NCI-H2171 treated with DMSO at 0.1 percent for 48 hours (cell line): ENCODE results near the gene IL4R.
"Not testable (repeated sequence)": the region's sequence is repeated elsewhere in the genome, so short reads cannot be mapped to it uniquely, and the experiment has no call there.

ENCODE experiments used
- DNase-seq: peaks from one replicate; lab custom pipeline; 2025; lab: John Stamatoyannopoulos, UW

The IL4R gene

GRCh38 chr16:27313422-27314160, at the start of gene IL4R:
Gene IL4R (plus strand): TSS chr16:27313974. CDS start chr16:27340204, 26,230 bp downstream.
- no peak for DNase-seq

- DNase-seq: no peak
Observed at GRCh38 chr16:27264151-27264550, 49.6 kb upstream of the IL4R start.

DNA sequence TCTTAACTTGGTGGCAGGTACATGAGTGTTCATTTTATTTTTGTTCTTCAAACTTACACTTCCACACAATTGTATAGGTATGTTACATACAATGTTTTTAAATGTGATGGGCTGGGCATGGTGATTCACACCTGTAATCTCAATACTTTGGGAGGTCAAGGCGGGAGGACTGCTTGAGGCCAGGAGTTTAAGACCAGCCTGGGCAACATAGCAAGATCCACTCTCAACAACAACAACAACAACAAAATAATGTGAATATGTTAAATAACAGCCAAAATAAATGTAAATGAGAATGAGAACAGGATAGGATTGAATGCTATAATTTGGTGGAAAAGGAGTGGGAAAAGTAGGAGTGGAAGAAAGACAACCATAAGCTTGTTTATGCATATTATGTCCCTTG, 47.8 kb upstream of the IL4R start:
- DNase-seq: no peak

DNA sequence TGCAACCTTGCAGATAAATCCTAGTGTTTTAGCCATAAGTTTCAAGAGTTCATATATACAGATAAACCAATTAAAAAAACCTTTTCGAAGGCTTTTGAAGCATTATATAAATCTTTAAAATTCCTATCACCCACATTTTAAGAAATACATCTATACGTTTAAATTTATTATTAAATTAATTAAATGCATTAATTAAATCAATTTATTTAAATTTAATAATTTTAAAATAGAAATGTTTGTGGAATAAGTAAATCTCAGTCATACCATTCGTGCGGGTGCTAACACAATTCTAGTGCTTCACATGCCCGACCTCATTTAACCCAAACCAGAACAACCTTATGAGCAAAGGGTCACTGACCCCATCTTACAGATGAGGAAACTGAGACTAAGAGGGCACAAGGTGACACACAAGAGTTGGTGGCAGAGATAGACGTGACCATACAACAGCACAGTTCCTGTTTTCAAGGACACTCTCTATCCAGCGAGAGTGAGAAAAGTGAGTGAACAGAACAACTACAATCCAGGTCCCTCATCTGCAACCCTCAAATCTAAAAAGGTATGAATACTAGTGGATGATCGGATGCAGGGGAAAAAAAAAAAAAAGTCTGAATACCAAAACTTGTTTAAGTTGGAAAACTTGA, 46.6 kb upstream of the IL4R start:
- DNase-seq: no peak

GRCh38 chr16:27268376-27269299, 45.1 kb upstream of the IL4R start, which contains the start of gene NSMCE1:
Gene NSMCE1 (minus strand): TSS chr16:27268772. CDS start chr16:27257570, 11,202 bp downstream.
- DNase-seq: peak; percentile 91

GRCh38 chr16:27269300-27270150, 44.2 kb upstream of the IL4R start:
- no peak for DNase-seq

DNA sequence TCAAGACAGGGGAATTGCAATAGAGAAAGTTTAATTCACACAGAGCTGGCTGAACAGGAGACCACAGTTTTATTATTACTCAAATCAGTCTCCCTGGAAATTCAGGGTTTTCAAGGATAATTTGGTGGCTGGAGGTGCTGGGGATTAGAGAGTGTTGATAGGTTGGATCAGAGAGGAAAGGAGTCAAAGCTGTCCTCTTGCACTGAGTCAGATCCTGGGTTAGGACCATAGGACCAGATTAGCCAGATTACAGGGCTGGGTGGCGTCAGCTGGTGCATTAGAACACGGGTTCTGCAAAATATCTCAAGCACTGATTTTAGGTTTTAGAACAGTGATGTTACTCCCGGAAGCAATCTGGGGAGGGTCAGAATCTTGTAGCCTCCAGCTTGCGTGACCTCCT, 43.4 kb upstream of the IL4R start:
- DNase-seq: no peak

DNA sequence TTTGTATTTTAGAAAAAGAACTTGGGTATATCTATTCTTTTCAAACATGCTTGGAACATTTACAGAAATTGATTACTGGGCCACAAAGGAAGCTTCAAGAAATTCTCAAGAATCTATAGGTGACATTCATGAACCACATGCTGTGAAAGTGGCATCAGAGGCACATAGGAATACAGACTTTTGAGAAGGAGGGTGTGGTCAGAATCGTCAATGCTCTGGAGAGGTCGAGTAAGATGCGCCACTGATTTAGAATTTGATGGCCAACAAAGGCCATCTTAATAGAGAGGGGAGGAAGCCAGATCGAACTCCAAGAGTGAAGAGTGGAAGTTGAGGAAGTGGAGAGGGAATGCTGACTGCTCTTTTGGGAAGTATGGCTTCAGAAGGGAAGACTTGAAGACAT, 41.7 kb upstream of the IL4R start:
- no peak for DNase-seq

GRCh38 chr16:27272697-27273096, 41.1 kb upstream of the IL4R start:
- not testable (repeated sequence) for DNase-seq

GRCh38 chr16:27273330-27273669, 40.5 kb upstream of the IL4R start:
- no peak for DNase-seq

- no peak for DNase-seq
Observed at GRCh38 chr16:27273670-27274423, 39.9 kb upstream of the IL4R start.

- not testable (repeated sequence) for DNase-seq
Observed at GRCh38 chr16:27274424-27274874, 39.3 kb upstream of the IL4R start.

DNA sequence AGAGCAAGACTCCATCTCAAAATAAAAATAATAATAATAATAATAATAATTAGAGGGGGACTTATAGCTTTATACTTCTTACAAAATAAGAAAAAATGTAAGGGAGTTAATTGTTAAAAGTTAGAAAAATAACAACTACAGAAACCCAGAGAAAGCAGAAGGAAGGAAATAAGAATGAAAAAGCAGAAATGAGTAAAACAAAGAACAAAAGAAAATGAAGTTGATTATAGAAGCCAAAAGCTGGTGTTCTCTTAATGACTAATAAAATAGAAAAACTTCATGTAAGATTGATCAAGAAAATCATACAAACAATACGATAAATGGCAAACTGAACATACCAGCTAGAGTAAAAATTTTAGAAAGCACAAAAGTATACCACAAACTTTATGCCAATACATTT, 38.4 kb upstream of the IL4R start:
- no peak for DNase-seq

- DNase-seq: no peak
Observed at GRCh38 chr16:27281243-27281642, 32.5 kb upstream of the IL4R start.

DNA sequence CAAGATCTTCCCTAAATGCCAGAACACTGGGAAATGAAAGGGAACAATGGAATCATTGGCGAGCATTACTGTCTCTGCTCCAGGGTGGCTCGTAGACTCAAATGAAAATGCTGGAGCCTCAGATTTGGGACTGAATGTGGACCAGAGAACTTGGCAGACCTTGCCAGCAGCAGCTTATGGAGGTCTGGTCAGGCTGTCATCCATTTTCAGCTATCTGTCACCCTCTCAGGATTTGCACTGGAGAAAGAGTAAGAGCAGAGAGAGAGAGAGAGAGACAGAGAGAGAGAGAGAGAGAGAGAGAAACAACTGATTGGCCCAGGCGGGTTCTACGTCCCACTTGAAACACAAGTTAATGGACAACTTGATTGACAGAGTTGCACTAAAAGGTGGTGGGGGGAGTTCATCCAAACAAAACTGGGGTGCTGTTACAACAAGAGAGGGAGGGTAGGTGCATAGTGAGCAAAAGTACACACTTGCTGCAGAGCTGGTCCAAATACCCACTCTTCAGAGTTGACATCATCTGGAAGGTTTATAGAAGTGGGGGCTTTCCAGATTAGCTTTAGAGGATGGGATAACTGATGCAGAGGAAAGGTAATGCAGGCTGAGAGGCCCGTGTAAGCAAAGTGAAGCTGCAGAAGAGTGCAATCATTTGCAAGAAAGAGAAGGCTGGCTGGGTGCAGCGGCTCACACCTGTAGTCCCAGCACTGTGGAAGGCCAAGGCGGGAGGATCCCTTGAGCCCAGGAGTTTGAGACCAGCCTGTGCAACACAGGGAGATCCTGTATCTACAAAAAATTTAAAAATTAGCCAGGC, 28.7 kb upstream of the IL4R start:
- no peak for DNase-seq

- DNase-seq: no peak
Observed at GRCh38 chr16:27285676-27286196, 28.0 kb upstream of the IL4R start.

- no peak for DNase-seq
Observed at GRCh38 chr16:27286451-27286850, 27.3 kb upstream of the IL4R start.

- no peak for DNase-seq
Observed at GRCh38 chr16:27287051-27287811, 26.5 kb upstream of the IL4R start.

DNA sequence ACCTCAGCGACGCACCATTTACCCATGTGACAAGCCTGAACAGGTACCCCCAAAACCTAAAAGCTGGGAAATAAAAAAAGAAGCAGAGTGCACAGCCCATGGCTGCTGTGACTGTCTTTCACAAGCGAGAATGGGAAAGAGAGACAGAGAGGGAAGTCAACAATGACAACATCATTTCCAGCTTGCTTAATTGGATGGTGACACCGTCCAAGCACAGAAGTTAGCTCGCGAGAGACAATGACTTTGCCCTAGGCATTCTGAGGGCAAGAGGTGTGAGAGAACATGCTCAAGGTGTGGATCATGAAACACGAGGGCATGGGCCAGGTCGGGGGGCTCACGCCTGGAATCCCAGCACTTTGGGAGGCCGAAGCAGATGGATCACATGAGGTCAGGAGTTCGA, 25.9 kb upstream of the IL4R start:
- no peak for DNase-seq
